Measurements from ENCODE around the gene XG. TPM values are rescaled to one million over a fixed set of nuclear protein-coding genes. Genes with fewer than 3 reads are reported as not detected.
"Not testable (repeated sequence)": the region's sequence is repeated elsewhere in the genome, so short reads cannot be mapped to it uniquely, and the experiment has no call there.

XG gene
- total RNA-seq, 2 donors from 2014 or later, result not detected

GRCh38 chrX:2715066-2715600 lies 36.7 kb upstream of the XG start:
- DNase-seq (ENCODE audit: low spot score), result no peak
- no peak for ATAC-seq
- Mint-ChIP-seq H3K36me3 (peaks cover 17% of the 10 kb centered on the region), H3K4me1 (ENCODE audit: low read depth in 2 of 2) (peaks cover 21 to 31% of the 10 kb centered on the region in 2 donors), H3K27ac (peak overlapping the region; percentile 29 to 44), H3K4me3 (no peak overlapping the region), H3K27me3 (no peaks in the 10 kb centered on the region), H3K9me3 (no peaks in the 10 kb centered on the region)

GRCh38 chrX:2717312-2717711 lies 34.5 kb upstream of the XG start:
- Mint-ChIP-seq H3K9me3 (no peaks in the 10 kb centered on the region), H3K27ac (peak overlapping the region; percentile 18 to 54), H3K36me3 (peaks cover 19% of the 10 kb centered on the region), H3K4me1 (ENCODE audit: low read depth in 2 of 2) (peaks cover 15 to 20% of the 10 kb centered on the region in 2 donors), H3K27me3 (no peaks in the 10 kb centered on the region), H3K4me3 (no peak overlapping the region)
- DNase-seq (ENCODE audit: low spot score), result no peak
- no peak for ATAC-seq

- H3K36me3 Mint-ChIP-seq, result peaks cover 24% of the 10 kb centered on the region
- ATAC-seq (no peak), DNase-seq (ENCODE audit: low spot score) (no peak)
- no peaks in the 10 kb centered on the region for H3K27me3 Mint-ChIP-seq
- H3K9me3 Mint-ChIP-seq, result no peaks in the 10 kb centered on the region
- no peak overlapping the region for H3K4me3 Mint-ChIP-seq
- H3K4me1 Mint-ChIP-seq (ENCODE audit: low read depth in 2 of 2), result peaks cover 15 to 20% of the 10 kb centered on the region in 2 donors
- no peak overlapping the region for H3K27ac Mint-ChIP-seq
Observed at GRCh38 chrX:2718821-2719220, 33.0 kb upstream of the XG start.

DNA sequence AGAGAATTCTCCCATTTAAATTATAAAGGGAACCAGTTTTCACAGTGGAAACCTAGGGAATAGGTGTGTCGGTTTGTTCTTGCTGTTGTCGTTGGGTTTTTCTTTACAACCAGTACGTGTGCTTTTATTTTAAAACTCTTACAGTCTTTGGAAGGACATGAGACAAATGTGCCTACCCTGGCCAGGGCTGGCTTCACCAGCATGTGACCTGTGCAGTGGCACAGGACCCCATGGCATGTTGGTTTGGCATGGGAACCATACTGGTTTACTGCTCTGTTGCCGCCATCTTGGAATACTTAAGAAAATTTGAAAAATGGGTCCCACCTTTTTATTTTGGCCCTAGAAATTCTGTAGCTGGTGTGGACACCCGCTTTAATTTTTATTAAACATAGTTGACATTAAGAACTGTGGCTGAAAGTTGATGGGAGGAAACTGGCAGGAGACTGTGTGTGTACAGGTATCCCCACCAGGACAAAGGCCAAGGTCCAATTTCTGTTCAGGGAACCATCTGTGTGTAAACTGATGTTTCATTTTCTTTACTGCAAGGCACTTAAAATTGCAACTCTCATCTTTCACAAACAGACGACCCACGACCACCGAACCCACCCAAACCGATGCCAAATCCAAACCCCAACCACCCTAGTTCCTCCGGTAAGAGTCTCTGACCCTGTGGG lies 31.9 kb upstream of the XG start:
- Mint-ChIP-seq H3K27ac (no peak overlapping the region), H3K9me3 (no peaks in the 10 kb centered on the region), H3K4me3 (no peak overlapping the region), H3K36me3 (peaks cover 26% of the 10 kb centered on the region), H3K4me1 (ENCODE audit: low read depth in 2 of 2) (peaks cover 8 to 14% of the 10 kb centered on the region in 2 donors), H3K27me3 (no peaks in the 10 kb centered on the region)
- ATAC-seq (no peak), DNase-seq (ENCODE audit: low spot score) (no peak)

GRCh38 chrX:2723286-2723879 lies 28.5 kb upstream of the XG start:
- no peak for ATAC-seq
- peaks cover 29% of the 10 kb centered on the region for H3K36me3 Mint-ChIP-seq
- no peaks in the 10 kb centered on the region for H3K27me3 Mint-ChIP-seq
- H3K4me3 Mint-ChIP-seq, result no peak overlapping the region
- H3K4me1 Mint-ChIP-seq (ENCODE audit: low read depth in 2 of 2), result peaks cover 3 to 4% of the 10 kb centered on the region in 2 donors
- DNase-seq (ENCODE audit: low spot score), result no peak
- H3K9me3 Mint-ChIP-seq, result no peaks in the 10 kb centered on the region
- peak overlapping the region in 1 of 2 donors; percentile 30 for H3K27ac Mint-ChIP-seq

- Mint-ChIP-seq H3K4me1 (ENCODE audit: low read depth in 2 of 2) (peaks cover 15 to 18% of the 10 kb centered on the region in 2 donors), H3K36me3 (peaks cover 17% of the 10 kb centered on the region)
- DNase-seq (ENCODE audit: low spot score); H3K27me3 Mint-ChIP-seq; H3K9me3 Mint-ChIP-seq; H3K4me3 Mint-ChIP-seq; H3K27ac Mint-ChIP-seq; ATAC-seq: not testable (repeated sequence)
Observed at GRCh38 chrX:2727264-2727663, 24.6 kb upstream of the XG start.

DNA sequence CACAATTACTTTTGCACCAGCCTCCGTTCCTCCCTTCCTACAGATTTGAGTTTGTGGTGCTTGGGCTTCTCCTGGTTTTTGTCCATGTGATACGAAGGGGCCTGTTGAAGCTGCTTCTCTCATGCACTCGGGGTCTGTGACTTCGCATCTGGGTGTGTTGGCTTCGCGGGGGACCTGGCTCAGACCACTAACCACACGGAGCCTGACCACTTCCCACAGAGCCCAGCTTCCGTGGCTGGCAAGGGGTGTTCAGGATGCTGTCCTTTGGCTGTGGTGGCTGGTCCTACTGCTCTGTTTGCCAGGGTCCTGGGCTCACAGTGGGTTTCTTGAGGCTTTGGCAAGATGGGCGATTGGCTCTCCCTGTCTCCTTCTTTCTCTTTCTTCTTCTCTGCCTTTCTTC lies 19.8 kb upstream of the XG start:
- peaks cover 10% of the 10 kb centered on the region for H3K36me3 Mint-ChIP-seq
- no peaks in the 10 kb centered on the region for H3K9me3 Mint-ChIP-seq
- ATAC-seq (peak; percentile 60 to 83), DNase-seq (ENCODE audit: low spot score) (no peak)
- H3K4me1 Mint-ChIP-seq (ENCODE audit: low read depth in 2 of 2), result peaks cover 23 to 26% of the 10 kb centered on the region in 2 donors
- peak overlapping the region; percentile 68 to 78 for H3K27ac Mint-ChIP-seq
- no peaks in the 10 kb centered on the region for H3K27me3 Mint-ChIP-seq
- peak overlapping the region; percentile 49 for H3K4me3 Mint-ChIP-seq

DNA sequence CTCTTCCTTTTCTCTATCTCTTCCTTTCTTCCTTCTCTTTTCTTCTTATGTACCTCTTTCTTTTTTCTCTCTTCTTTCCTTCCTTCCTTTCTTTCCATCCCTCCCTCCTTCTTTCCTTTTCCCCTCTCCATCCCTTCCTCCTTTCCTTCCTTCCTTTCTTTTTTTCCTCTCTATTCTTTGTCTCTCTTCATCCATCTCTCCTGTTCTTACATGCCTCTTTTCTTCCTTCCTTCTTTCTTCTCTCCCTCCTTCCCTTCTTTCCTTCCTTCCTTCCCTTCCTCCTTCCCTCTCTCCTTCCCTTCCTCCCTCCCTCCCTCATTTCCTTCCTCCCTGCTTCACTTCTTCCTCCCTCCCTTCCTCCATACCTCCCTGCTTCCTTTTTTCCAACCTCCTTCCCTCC lies 19.2 kb upstream of the XG start:
- peak overlapping the region; percentile 49 for H3K4me3 Mint-ChIP-seq
- peaks cover 10% of the 10 kb centered on the region for H3K36me3 Mint-ChIP-seq
- H3K4me1 Mint-ChIP-seq (ENCODE audit: low read depth in 2 of 2), result peaks cover 23 to 26% of the 10 kb centered on the region in 2 donors
- no peaks in the 10 kb centered on the region for H3K27me3 Mint-ChIP-seq
- H3K27ac Mint-ChIP-seq, result peak overlapping the region; percentile 68 to 78
- no peak for DNase-seq (ENCODE audit: low spot score)
- no peaks in the 10 kb centered on the region for H3K9me3 Mint-ChIP-seq
- no peak for ATAC-seq

GRCh38 chrX:2733286-2733685 lies 18.6 kb upstream of the XG start:
- Mint-ChIP-seq H3K36me3 (peaks cover 9% of the 10 kb centered on the region), H3K27ac (peak overlapping the region; percentile 68 to 78), H3K27me3 (no peaks in the 10 kb centered on the region), H3K4me1 (ENCODE audit: low read depth in 2 of 2) (peaks cover 23 to 26% of the 10 kb centered on the region in 2 donors), H3K9me3 (no peaks in the 10 kb centered on the region), H3K4me3 (no peak overlapping the region)
- DNase-seq (ENCODE audit: low spot score), result no peak
- no peak for ATAC-seq

GRCh38 chrX:2735270-2735669 lies 16.6 kb upstream of the XG start:
- ATAC-seq, result no peak
- Mint-ChIP-seq H3K27me3 (no peaks in the 10 kb centered on the region), H3K9me3 (no peaks in the 10 kb centered on the region), H3K27ac (no peak overlapping the region), H3K36me3 (peaks cover 9% of the 10 kb centered on the region), H3K4me3 (no peak overlapping the region), H3K4me1 (ENCODE audit: low read depth in 2 of 2) (peaks cover 26 to 27% of the 10 kb centered on the region in 2 donors)
- no peak for DNase-seq (ENCODE audit: low spot score)

GRCh38 chrX:2740672-2741071 lies 11.2 kb upstream of the XG start:
- DNase-seq (ENCODE audit: low spot score) (no peak), ATAC-seq (no peak)
- Mint-ChIP-seq H3K27me3 (no peaks in the 10 kb centered on the region), H3K4me1 (ENCODE audit: low read depth in 2 of 2) (peaks cover 0 to 3% of the 10 kb centered on the region in 2 donors), H3K36me3 (peaks cover 12% of the 10 kb centered on the region), H3K27ac (peak overlapping the region in 1 of 2 donors; percentile 43), H3K9me3 (no peaks in the 10 kb centered on the region), H3K4me3 (no peak overlapping the region)

DNA sequence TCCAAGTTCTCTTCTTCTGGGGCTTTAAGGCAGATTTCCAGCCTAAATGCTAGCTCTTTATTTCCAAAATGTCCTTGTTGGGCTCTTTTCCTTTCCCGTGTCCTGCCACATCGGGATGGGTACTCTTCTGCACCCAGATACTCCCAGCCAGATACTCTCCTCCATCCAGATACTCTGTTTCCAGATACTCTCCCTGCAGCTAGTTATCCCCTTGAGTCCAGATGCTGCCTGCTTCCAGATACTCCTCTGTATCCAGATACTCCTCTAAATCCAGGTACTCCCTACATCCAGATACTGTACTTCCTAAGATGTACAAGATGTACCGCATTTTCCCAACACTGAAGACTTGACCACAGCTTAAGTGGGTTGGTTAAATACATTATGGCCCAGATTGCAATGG lies 10.5 kb upstream of the XG start:
- Mint-ChIP-seq H3K4me3 (no peak overlapping the region), H3K27ac (no peak overlapping the region), H3K36me3 (peaks cover 12% of the 10 kb centered on the region), H3K4me1 (ENCODE audit: low read depth in 2 of 2) (peaks cover 0 to 3% of the 10 kb centered on the region in 2 donors), H3K27me3 (no peaks in the 10 kb centered on the region), H3K9me3 (no peaks in the 10 kb centered on the region)
- DNase-seq (ENCODE audit: low spot score) (no peak), ATAC-seq (no peak)

DNA sequence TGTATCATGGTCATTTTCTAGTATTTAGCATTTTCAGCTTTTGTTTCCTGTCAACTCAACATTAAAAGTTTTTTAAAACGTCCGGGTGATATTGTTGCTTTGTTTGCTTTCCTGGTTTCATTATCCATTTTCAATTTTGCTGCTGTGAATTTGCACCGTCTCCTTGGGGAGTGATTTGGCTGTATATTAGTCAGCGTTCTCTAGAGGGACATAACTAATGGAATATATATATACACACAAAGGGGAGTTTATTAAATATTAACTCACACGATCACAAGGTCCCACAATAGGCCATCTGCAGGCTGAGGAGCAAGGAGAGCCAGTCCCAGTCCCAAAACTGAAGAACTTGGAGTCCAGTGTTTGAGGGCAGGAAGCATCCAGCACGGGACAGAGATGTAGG lies 5.6 kb upstream of the XG start:
- H3K4me1 Mint-ChIP-seq (ENCODE audit: low read depth in 2 of 2); H3K9me3 Mint-ChIP-seq; ATAC-seq; H3K4me3 Mint-ChIP-seq; H3K27me3 Mint-ChIP-seq; H3K36me3 Mint-ChIP-seq; DNase-seq (ENCODE audit: low spot score): not testable (repeated sequence)
- peak overlapping the region; percentile 5 to 42 for H3K27ac Mint-ChIP-seq

DNA sequence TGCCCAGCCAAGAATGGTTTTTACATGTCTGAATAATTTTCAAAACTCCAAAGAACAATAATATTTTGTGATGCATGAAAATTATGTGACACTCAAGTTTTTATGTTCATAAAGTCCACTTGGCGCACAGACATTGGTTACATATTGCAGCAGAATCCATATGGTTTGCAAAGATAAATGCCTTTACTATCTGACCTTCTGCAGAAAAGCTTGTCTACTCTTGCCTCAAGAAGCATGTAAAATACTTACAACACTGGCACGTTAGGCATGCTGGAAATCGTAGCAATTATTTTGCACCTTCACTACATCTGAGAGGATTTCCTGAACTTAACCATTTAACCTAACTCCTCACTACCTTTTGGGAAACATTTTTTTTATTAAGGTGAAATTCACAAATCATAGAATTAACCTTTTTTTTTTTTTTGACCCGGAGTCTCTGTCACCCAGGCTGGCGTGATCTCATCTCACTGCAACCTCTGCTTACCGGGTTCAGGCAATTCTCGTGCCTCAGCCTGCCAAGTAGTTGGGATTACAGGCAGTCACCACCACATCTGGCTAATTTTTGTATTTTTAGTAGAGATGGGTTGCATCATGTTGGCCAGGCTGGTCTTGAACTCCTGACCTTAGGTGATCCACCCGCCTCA lies 3.5 kb upstream of the XG start:
- DNase-seq (ENCODE audit: low spot score) (no peak), ATAC-seq (no peak)
- Mint-ChIP-seq H3K36me3 (no peaks in the 10 kb centered on the region), H3K4me3 (no peak overlapping the region), H3K27me3 (peaks cover 0 to 2% of the 10 kb centered on the region in 2 donors), H3K4me1 (ENCODE audit: low read depth in 2 of 2) (no peaks in the 10 kb centered on the region), H3K9me3 (no peaks in the 10 kb centered on the region), H3K27ac (no peak overlapping the region)

Data from natural killer cell treated with Interleukin-12 subunit alpha and Interleukin-12 subunit beta and Interleukin-15 and Interleukin-18, amount 100 ng/mL, for 72 hours (primary cell).